ENCODE data around the gene ANGEL2. TPM values are rescaled to one million over a fixed set of nuclear protein-coding genes. Genes with fewer than 3 reads are reported as not detected.

ANGEL2 gene, protein sequence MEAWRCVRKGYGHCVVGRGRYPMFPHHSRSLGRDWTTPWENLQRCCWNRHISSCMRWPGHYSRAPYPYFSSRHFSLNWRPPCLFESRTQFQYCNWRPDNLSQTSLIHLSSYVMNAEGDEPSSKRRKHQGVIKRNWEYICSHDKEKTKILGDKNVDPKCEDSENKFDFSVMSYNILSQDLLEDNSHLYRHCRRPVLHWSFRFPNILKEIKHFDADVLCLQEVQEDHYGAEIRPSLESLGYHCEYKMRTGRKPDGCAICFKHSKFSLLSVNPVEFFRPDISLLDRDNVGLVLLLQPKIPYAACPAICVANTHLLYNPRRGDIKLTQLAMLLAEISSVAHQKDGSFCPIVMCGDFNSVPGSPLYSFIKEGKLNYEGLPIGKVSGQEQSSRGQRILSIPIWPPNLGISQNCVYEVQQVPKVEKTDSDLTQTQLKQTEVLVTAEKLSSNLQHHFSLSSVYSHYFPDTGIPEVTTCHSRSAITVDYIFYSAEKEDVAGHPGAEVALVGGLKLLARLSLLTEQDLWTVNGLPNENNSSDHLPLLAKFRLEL
- 22.7 and 35.0 TPM in 2 replicates for total RNA-seq

DNA sequence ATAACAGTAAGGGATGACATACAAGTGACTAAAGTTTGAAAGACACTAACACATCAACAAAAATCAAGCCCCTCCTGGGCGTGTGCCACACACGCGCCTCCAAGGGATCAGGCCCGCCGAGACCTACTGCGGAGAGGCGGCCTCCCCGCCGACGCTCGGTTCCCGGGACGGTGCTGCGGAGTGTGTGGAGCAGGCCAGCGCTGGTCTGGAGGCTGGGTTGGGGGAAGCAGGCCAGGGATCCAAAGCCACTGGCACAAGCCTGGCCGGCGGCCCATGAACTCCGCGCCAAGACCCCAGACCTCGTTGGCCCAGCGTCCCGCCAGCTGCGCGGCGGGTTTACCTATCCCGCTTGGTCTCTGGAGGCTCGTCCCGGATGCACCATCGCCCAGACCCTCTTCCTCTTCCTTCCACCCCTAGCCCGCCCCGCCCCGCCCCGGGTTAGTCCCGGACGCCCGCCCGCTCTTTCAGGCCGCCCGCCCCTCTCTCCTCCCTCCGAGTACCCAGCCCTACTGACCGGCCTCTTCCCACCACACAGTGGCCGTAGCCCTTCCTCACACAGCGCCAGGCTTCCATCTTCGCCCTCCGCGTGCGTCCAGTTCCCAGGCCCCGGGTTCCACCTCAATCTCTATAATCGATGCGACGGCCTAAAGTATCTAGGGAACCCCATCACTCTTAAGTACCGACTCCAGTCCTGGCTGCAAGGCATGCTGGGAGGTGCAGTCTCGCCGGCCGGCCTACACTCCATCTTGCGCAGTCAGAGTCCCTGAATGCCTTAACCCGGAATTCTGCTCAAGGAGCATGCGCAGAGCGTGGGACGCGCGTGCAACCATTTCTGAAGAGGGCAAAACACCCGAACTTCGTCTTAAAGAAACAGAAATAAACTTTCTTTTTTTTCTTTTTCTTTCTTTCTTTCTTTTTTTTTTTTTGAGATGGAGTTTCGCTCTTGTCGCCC lies at the start of gene ANGEL2:
Gene ANGEL2, minus strand, starts transcription at position 769 of the 952 bp plus-strand sequence. Its CDS starts 196 bp downstream, at position 573.

DNA sequence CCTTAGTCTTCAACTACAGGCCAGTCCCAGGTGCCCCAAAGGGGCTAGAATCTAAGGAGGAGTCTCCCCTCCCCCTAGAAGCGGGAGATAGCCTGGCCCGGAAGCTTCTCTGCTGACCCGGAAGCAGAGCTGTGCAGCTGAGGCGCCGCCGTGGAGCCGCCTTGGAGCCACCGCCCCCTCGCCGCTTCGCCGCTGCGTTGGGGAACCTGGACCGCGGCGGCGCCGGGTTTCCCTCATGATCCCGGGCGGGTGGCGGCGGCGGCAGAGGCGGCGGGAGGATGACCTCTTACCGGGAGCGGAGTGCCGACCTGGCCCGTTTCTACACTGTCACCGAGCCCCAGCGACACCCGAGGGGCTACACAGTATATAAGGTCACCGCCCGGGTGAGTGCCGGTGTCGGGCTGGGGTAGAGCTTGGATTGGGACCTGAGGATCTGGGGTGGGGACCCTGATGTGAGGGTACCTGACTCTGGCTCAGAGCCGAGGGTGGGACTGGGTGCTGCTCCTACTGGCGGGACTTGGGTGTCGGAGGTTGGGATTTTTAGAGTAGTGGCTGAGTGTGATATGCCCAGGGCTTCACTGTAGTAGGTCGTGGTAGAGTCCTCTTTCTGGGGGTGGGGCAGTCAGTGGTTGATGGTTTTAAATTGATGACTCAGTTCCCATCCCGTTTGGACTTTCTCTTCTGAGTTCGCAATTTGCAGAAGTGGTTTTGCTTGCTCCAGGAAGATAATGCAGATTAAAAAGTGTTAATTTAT lies 35.6 kb upstream of the ANGEL2 start, which contains the start of gene RPS6KC1:
Gene RPS6KC1, plus strand, starts transcription at position 115 of the 754 bp plus-strand sequence. Its CDS starts 164 bp downstream, at position 279.

DNA sequence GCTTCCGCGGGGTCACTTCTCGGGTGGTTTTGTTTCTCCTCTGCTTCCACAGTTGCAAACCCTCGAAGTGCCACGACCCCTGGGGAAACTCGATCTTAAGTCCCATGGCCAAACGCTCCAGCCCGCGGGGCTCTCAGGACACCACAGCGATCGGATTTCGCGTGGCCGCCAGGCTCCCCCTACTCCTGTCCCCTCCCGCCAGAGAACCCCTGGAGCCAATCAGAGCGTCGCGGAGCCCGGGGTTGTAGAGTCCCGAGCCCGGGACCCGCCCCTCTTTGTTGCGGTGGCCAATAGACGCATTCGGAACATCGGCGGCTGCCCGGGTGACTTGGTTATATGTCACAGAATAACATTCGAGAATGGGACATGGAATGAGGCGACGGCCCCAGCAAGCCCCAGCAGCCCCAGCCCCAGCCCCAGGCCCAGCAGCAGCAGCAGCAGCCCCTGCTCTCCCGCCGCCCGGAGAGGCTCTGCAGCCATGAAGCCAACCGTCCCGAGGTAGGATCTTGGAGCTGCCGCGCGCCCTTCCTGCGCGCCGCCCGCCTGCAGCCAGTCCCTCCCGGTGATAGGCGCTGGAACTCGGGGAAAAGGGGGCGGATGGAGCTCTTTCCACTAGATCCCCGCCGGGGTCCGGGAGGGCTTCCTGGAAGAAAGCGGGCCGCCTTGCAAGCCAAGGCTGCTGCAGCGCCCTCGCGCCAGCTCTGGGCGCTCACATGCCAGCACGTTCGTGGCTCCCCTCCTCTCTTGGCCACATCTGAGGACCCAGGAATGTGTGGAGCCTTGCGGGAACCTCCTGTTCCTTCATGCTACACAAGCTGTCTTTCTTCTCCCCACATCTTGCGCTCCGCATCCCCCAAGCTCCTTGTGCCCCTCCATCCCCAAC lies 65.2 kb downstream of the ANGEL2 start, which contains the start of gene VASH2:
Gene VASH2, plus strand, starts transcription at position 299 of the 883 bp plus-strand sequence. CDS start 1,002 bp downstream, outside the sequence.

Other genes starting within 250 kb of the ANGEL2 start
- gene NSL1, start 224.1 kb downstream of the ANGEL2 start, total RNA-seq: 19.0 and 27.5 TPM in 2 replicates
- gene TATDN3, start 224.0 kb downstream of the ANGEL2 start, total RNA-seq: 8.0 and 19.4 TPM in 2 replicates
- not detected in 2 replicates for gene SPATA45, start 168.2 kb downstream of the ANGEL2 start, total RNA-seq
- gene FLVCR1, start 157.6 kb downstream of the ANGEL2 start, total RNA-seq: 10.9 and 12.0 TPM in 2 replicates
- gene VASH2, start 65.3 kb downstream of the ANGEL2 start, total RNA-seq: 0.24 TPM in 1 of 2 replicates, not detected in the other
- gene RPS6KC1, start 35.4 kb upstream of the ANGEL2 start, total RNA-seq: 13.0 and 17.8 TPM in 2 replicates